ENCODE measurements around the gene NSUN6. TPM values are rescaled to one million over a fixed set of nuclear protein-coding genes. Genes with fewer than 3 reads are reported as not detected.
"Not testable (repeated sequence)": the region's sequence is repeated elsewhere in the genome, so short reads cannot be mapped to it uniquely, and the experiment has no call there.

The NSUN6 gene
- total and polyA plus RNA-seq, 2 donors, result 6.0 to 42.0 TPM

DNA sequence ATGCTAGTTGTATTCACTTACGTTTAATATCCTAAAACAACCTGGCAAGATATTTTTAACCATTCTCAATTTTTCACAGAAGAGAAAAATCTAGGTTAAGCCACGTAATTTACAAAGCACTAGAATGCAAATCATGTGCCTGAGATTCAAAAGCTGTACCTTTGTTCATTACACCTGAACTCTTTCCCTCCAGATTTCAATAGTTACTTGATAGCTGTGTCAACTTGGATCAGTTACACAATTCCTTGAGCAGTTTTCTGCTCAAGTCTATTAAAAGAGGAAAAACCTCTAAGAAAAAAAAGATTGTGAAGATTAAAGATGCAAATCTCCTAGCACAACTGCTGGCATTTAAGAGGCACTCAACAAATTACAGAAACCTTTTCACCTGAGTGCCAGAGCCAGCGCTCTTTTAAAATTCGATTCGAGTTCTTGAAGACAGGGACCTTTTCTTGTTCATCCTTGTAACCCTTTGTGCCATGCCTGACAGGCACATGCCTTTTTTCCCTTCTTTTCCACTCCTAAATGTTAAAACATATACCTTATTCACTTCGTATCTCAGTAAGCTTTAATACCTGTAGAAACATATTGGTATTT, 886 bp downstream of the NSUN6 start:
- WGBS, result 6% methylated on average over 6 of the region's 6 CpGs
- peak overlapping the region; percentile 69 for H3K4me3 ChIP-seq (ENCODE audit: low read depth, low read length)
- no peak for DNase-seq (ENCODE audit: extremely low spot score)
- H3K27ac ChIP-seq (ENCODE audit: low read depth), result no peak overlapping the region
- H3K4me1 ChIP-seq (ENCODE audit: insufficient read depth), result no peaks in the 10 kb centered on the region
- H3K36me3 ChIP-seq (ENCODE audit: insufficient read depth), result peaks cover 2% of the 10 kb centered on the region

DNA sequence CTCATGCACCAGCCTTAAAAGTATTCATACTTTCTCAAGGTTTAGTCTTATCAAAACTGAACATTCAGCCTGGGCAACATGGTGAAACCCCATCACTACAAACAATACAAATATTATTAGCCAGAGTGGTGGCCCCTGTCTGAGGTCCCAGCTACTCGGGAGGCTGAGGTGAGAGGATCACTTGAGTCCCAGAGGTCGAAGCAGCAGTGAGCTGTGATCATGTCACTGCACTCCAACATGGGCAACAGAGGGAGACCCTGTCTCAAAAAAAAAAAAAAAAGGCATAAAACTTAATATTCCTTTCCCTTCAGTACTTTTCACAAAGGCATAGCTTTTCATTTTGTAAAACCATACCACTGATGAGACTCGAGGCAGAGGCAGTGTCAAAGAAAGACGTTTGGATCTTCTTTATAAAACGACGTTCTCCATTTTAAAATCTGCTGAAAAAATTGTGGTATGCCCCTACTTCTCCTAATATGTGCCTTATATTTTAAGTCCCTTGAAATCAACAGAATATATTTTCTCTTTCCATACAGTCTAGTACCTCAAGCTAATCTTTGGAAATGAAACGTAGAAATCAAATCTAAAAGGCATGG, 1.9 kb downstream of the NSUN6 start:
- Histone ChIP-seq H3K36me3 (ENCODE audit: insufficient read depth) (peaks cover 2% of the 10 kb centered on the region), H3K27ac (ENCODE audit: low read depth) (no peak overlapping the region), H3K4me1 (ENCODE audit: insufficient read depth) (no peaks in the 10 kb centered on the region), H3K4me3 (ENCODE audit: low read depth, low read length) (no peak overlapping the region)
- WGBS, result 72% methylated on average over 7 of the region's 7 CpGs
- no peak for DNase-seq (ENCODE audit: extremely low spot score)

DNA sequence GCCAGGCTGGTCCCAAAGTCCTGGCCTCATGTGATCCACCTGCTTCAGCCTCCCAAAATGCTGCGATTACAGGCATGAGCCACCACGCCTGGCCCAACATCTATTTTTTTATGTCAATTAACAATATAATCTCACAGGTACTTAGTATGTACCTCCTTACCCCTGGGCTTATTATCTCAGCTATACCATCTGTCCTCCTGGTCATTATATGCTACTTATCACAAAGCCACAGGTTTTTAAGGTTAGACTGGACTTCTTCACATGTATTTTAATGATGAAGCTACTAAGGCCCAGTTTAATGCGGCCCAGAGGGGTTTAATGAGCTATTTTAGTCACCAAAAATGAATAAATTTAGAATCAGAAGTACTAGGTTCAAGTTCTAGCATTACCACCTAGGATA, 3.4 kb downstream of the NSUN6 start:
- no peaks in the 10 kb centered on the region for H3K4me1 ChIP-seq (ENCODE audit: insufficient read depth)
- WGBS, result 93% methylated on average over 3 of the region's 3 CpGs
- no peak overlapping the region for H3K27ac ChIP-seq (ENCODE audit: low read depth)

DNA sequence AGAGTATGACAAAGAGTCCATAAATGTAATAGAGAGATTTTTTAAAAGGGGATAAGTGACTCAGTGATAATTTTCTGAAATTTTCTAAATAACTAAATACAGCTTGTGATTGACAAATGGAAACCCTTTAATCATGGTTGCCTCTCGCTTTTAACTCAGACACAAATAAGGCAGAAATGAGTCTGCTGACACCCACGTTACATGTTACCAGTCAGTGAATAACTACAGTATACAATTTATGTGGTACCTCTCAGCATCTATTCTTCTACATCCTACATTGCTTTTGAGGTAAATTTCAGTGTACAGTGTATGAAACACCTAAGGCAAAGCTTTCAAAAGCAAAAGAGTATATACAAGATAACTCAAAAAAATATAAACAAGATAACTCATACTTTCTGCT, 4.2 kb downstream of the NSUN6 start:
- Histone ChIP-seq H3K27ac (ENCODE audit: low read depth) (no peak overlapping the region), H3K36me3 (ENCODE audit: insufficient read depth) (peaks cover 3% of the 10 kb centered on the region), H3K4me1 (ENCODE audit: insufficient read depth) (no peaks in the 10 kb centered on the region), H3K4me3 (ENCODE audit: low read depth, low read length) (no peak overlapping the region)
- no peak for DNase-seq (ENCODE audit: extremely low spot score)
- 96% methylated on average over 2 of the region's 2 CpGs for WGBS

More for the DNA sequence above, 3.4 kb downstream of the NSUN6 start:
- Histone ChIP-seq H3K36me3 (ENCODE audit: insufficient read depth) (peaks cover 3% of the 10 kb centered on the region), H3K4me3 (ENCODE audit: low read depth, low read length) (no peak overlapping the region)
- DNase-seq (ENCODE audit: extremely low spot score), result no peak

DNA sequence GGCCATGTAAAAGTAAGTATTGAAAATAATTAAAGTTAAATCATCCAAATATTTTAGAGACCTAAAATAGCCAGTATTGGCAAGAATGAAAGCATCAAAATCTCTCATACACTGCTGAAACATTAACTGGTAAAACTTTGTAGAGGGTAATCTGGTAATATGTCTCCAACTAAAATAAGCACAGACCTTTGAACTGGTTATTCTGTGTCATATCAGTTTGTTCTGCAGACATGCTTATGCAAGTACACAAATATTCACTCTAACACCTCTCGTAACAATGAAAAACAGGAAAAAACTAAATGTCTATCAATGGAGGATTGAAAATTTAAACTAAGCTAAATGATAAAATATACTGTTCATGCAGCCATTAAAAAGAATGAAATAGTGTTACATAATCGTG, 11.7 kb downstream of the NSUN6 start:
- WGBS, result 92% methylated on average over 2 of the region's 2 CpGs
- not testable (repeated sequence) for DNase-seq (ENCODE audit: extremely low spot score); H3K27ac ChIP-seq (ENCODE audit: low read depth); H3K4me3 ChIP-seq (ENCODE audit: low read depth, low read length); H3K4me1 ChIP-seq (ENCODE audit: insufficient read depth); H3K36me3 ChIP-seq (ENCODE audit: insufficient read depth)

DNA sequence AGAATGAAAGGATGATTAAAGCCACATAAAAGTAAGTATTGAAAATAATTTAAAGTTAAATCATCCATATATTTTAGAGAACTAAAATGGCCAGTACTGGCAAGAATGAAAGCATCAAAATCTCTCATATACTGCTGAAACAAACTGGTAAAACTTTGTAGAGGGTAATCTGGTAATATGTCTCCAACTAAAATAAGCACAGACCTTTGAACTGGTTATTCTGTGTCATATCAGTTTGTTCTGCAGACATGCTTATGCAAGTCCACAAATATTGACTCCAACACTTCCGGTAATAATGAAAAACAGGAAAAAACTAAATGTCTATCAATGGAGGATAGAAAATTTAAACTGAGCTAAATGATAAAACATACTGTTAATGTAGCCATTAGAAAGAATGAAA, 14.0 kb downstream of the NSUN6 start:
- not testable (repeated sequence) for H3K36me3 ChIP-seq (ENCODE audit: insufficient read depth); DNase-seq (ENCODE audit: extremely low spot score); H3K4me1 ChIP-seq (ENCODE audit: insufficient read depth); H3K4me3 ChIP-seq (ENCODE audit: low read depth, low read length); H3K27ac ChIP-seq (ENCODE audit: low read depth)
- WGBS, result 86% methylated on average over 1 of the region's 1 CpG

DNA sequence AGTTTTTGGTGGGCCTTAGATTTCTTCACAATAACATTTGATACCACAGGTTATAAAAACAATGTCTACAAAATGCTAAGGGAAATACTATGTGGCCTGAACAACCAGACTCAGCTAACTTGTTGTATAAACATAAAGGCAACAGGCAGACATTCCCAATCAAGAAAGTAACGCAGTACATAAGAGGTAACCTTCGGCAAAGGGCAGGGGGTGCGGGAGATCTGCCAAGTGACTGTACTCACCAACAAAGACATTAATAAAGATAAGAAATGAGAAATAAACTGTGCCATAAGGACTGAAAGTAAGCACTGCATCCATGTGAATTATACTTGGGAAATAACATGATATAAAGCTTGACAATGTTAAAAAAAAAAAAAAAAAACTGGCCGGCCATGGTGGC, 15.4 kb downstream of the NSUN6 start:
- Histone ChIP-seq H3K36me3 (ENCODE audit: insufficient read depth) (no peaks in the 10 kb centered on the region), H3K27ac (ENCODE audit: low read depth) (peak overlapping the region; percentile 18), H3K4me1 (ENCODE audit: insufficient read depth) (no peaks in the 10 kb centered on the region), H3K4me3 (ENCODE audit: low read depth, low read length) (no peak overlapping the region)
- DNase-seq (ENCODE audit: extremely low spot score), result no peak
- 57% methylated on average over 4 of the region's 4 CpGs for WGBS

DNA sequence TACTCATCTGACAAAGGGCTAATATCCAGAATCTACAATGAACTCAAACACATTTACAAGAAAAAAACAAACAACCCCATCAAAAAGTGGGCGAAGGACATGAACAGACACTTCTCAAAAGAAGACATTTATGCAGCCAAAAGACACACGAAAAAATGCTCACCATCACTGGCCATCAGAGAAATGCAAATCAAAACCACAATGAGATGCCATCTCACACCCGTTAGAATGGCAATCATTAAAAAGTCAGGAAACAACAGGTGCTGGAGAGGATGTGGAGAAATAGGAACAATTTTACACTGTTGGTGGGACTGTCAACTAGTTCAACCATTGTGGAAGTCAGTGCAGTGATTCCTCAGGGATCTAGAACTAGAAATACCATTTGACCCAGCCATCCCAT, 18.9 kb downstream of the NSUN6 start:
- not testable (repeated sequence) for H3K36me3 ChIP-seq (ENCODE audit: insufficient read depth); H3K27ac ChIP-seq (ENCODE audit: low read depth); DNase-seq (ENCODE audit: extremely low spot score); H3K4me3 ChIP-seq (ENCODE audit: low read depth, low read length); H3K4me1 ChIP-seq (ENCODE audit: insufficient read depth)
- 99% methylated on average over 2 of the region's 3 CpGs for WGBS

DNA sequence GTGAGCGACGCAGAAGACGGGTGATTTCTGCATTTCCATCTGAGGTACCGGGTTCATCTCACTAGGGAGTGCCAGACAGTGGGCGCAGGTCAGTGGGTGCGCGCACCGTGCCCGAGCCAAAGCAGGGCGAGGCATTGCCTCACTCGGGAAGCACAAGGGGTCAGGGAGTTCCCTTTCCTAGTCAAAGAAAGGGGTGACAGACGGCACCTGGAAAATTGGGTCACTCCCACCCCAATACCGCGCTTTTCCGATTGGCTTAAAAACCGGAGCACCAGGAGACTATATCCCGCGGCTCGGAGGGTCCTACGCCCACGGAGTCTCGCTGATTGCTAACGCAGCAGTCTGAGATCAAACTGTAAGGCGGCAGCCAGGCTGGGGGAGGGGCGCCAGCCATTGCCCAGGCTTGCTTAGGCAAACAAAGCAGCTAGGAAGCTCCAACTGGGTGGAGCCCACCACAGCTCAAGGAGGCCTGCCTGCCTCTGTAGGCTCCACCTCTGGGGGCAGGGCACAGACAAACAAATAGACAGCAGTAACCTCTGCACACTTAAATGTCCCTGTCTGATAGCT, 23.9 kb downstream of the NSUN6 start:
- WGBS, result 4% methylated on average over 25 of the region's 25 CpGs
- H3K27ac ChIP-seq (ENCODE audit: low read depth), result peak overlapping the region; percentile 56

DNA sequence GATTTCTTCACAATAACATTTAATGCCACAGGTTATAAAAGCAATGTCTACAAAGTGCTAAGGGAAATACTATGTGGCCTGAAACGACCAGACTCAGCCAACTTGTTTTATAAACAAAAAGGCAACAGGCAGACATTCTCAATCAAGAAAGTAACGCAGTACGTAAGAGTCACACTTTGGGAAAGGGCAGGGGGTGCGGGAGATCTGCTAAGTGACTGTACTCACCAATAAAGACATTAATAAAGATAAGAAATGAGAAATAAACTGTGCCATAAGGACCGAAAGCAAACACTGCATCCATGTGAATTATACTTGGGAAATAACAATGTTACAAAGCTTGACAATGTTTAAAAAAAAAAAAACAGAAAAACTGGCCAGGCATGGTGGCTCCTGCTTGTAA, 25.5 kb downstream of the NSUN6 start:
- Histone ChIP-seq H3K4me3 (ENCODE audit: low read depth, low read length) (no peak overlapping the region), H3K36me3 (ENCODE audit: insufficient read depth) (no peaks in the 10 kb centered on the region), H3K27ac (ENCODE audit: low read depth) (no peak overlapping the region), H3K4me1 (ENCODE audit: insufficient read depth) (no peaks in the 10 kb centered on the region)
- no peak for DNase-seq (ENCODE audit: extremely low spot score)
- 64% methylated on average over 5 of the region's 5 CpGs for whole genome bisulfite sequencing

More for the DNA sequence above, 23.9 kb downstream of the NSUN6 start:
- not testable (repeated sequence) for H3K36me3 ChIP-seq (ENCODE audit: insufficient read depth); H3K4me1 ChIP-seq (ENCODE audit: insufficient read depth)
- peak; percentile 32 for DNase-seq (ENCODE audit: extremely low spot score)
- H3K4me3 ChIP-seq (ENCODE audit: low read depth, low read length), result peak overlapping the region; percentile 37

DNA sequence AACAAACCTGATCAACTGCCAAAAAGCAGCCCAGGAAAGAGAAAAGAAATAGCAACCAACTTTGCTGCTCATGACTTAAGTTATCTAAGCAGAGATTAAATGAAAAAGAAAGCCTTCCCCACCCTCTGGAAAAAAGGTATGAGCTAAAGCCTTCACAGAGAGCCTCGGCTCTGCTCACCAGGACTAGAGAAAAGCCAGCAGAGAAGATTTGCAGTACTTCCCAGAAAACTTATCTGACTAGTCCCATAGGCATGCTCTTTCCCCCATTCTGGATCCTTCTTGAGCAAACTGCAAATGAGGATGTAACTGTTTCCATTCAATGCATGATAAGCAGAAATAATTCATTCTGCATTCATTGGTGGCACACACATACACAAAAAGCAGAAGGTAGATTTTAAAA, 27.7 kb downstream of the NSUN6 start:
- not testable (repeated sequence) for H3K4me1 ChIP-seq (ENCODE audit: insufficient read depth); H3K4me3 ChIP-seq (ENCODE audit: low read depth, low read length); H3K36me3 ChIP-seq (ENCODE audit: insufficient read depth); H3K27ac ChIP-seq (ENCODE audit: low read depth); DNase-seq (ENCODE audit: extremely low spot score)
- 40% methylated on average over 1 of the region's 1 CpG for WGBS

DNA sequence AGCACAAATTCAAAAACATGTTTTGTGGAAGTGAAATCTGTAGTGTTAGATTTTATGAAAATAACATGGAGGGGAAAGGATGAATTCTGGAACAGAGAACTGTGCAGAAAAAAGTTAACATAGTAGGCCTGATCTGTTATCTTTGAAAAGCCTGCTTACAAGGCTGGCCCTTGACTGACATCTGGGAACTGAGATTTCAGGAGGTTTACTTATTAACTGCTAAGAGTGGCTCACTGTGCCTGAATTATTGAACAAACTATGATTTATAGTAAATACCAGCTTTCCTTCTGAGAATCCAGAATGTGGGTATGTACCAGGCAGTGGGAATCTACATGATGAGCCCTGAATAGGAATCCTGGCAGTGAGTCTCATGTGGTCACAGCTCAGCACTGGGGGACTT, 30.5 kb downstream of the NSUN6 start:
- H3K4me1 ChIP-seq (ENCODE audit: insufficient read depth), result no peaks in the 10 kb centered on the region
- no peaks in the 10 kb centered on the region for H3K36me3 ChIP-seq (ENCODE audit: insufficient read depth)
- no peak overlapping the region for H3K4me3 ChIP-seq (ENCODE audit: low read depth, low read length)
- no peak for DNase-seq (ENCODE audit: extremely low spot score)
- H3K27ac ChIP-seq (ENCODE audit: low read depth), result no peak overlapping the region

DNA sequence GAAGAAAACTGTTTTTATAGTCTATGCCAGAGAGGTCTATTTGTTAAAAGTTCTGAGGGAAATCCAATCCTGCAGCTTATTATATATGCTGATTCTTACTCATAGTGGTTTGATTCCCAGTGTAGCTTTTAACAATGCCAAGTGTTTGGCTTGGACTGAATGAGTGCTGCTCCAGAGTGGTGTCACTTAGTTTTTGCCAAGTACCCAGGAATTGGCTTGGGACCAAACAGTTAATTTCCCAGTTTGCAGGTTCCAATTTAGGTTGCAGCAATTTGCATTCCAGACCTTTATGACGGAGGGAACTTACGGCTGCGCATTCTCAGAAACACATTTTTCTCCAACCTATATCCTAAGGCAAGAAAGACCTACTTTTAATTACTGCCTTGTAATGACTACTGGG, 32.4 kb downstream of the NSUN6 start:
- no peak for DNase-seq (ENCODE audit: extremely low spot score)
- Histone ChIP-seq H3K36me3 (ENCODE audit: insufficient read depth) (no peaks in the 10 kb centered on the region), H3K4me3 (ENCODE audit: low read depth, low read length) (no peak overlapping the region), H3K27ac (ENCODE audit: low read depth) (no peak overlapping the region), H3K4me1 (ENCODE audit: insufficient read depth) (no peaks in the 10 kb centered on the region)
- WGBS, result 98% methylated on average over 3 of the region's 3 CpGs

DNA sequence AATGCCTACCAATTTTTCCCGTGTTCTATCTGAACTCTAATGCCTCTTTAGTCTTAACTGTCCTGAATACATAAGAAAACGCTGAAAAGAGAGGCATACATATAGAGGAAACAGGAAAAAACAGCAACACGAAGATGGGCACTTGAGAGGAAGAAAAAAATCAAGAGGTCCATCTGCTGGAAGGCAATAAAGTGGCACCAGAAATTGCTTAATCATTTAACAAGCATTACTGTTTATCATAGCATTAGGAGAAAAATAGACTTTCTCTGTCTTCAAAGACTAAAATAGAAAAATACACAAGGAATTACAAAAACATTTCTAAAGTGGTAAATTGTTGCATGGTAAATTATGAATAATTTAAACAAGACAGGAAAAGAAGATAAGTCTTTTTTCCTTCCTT, 35.0 kb downstream of the NSUN6 start:
- DNase-seq (ENCODE audit: extremely low spot score), result no peak
- Histone ChIP-seq H3K4me3 (ENCODE audit: low read depth, low read length) (no peak overlapping the region), H3K27ac (ENCODE audit: low read depth) (no peak overlapping the region), H3K4me1 (ENCODE audit: insufficient read depth) (no peaks in the 10 kb centered on the region), H3K36me3 (ENCODE audit: insufficient read depth) (peaks cover 3% of the 10 kb centered on the region)
- 57% methylated on average over 3 of the region's 3 CpGs for WGBS
